HG03571 (cell line): ENCODE results near the gene PHPT1.
"Not testable (repeated sequence)": the region's sequence is repeated elsewhere in the genome, so short reads cannot be mapped to it uniquely, and the experiment has no call there.

Source experiments
- ATAC-seq: cut with Tn5 transposase; IDR thresholded peaks from one replicate; pipeline ENCODE4 v1.9.1; 2021; ENCODE audit not compliant: unreplicated experiment

PHPT1 gene

DNA sequence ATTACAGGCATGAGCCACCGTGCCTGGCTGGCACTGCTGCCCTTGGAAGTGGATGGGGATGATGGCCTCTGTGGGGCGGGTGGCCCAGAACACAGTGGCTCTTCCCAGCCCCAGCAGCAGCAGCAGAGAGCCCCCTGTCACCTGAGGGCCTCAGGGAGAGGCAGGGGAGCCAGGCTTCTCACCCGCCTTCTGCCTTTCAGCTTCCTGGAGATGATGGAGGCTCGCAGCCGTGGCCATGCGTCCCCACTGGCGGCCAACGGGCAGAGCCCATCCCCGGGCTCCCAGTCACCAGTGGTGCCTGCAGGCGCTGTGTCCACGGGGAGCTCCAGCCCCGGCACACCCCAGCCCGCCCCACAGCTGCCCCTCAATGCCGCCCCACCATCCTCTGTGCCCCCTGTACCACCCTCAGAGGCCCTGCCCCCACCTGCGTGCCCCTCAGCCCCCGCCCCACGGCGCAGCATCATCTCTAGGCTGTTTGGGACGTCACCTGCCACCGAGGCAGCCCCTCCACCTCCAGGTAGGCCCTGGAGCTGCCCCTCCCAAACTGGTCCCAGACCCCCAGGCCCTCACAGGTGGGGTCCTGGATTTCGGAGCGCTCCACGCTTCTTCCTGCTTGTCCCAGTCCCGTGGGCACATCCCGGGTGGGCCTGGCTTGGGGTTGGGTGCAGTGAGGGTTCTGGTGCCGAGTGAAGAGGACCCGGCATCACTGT, 11.9 kb upstream of the PHPT1 start:
- ATAC-seq: no peak

DNA sequence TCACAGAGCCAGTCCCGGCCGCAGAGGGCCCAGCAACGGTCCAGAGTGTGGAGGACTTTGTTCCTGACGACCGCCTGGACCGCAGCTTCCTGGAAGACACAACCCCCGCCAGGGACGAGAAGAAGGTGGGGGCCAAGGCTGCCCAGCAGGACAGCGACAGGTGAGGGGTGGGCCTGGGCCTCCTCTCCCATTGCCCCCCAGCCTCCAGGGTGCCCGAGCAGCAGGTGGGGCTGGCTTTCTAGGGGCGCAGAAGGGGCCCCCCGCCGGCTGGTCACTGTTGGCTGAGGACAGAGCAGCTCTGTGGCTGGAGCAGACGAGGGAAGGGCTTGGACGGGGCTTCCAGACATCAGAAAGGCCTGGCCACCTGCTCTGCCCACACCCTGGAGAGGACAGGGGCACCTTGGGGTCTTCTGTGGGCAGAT, 11.3 kb upstream of the PHPT1 start:
- ATAC-seq: not testable (repeated sequence)

DNA sequence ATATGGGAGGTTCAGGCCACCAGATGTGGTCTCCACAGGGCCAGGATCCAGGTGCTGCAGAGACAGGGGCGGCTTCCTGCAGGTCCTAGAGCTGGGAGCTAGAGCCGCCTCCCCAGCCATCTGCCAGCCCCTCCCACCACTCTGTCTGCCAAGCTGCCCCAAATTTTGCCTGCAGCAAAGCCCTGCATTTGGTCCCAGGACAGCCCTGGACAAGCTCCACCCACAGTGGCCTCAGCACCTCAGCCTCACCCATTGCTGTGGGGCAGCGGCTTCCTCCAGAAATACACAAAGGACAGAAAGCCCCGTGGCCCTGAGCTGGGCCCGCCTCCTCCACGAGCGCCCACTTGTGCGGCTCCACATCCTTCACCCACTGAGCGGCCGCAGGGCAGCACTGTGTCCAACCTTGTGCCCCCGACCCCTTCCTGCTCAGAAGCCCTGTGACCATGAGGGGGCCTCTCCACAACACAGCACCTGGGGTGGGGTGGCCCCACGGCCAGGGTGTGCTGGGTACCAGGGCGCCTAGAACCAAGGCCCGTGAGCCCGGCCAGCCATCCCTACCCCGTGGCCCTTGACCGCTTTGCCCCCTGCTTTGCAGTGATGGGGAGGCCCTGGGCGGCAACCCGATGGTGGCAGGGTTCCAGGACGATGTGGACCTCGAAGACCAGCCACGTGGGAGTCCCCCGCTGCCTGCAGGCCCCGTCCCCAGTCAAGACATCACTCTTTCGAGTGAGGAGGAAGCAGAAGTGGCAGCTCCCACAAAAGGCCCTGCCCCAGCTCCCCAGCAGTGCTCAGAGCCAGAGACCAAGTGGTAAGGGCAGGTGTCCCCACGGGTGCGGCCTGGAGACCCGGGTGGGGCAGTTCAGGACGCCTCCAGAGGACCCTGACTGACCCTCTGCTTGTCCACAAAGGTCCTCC, 10.6 kb upstream of the PHPT1 start:
- no peak for ATAC-seq

- no peak for ATAC-seq
These were observed 9.7 kb upstream of the PHPT1 start for GRCh38 chr9:136839229-136840139.

- no peak for ATAC-seq
These were observed 8.9 kb upstream of the PHPT1 start for GRCh38 chr9:136840140-136840876.

- no peak for ATAC-seq
These were observed 8.1 kb upstream of the PHPT1 start for GRCh38 chr9:136840877-136841645.

DNA sequence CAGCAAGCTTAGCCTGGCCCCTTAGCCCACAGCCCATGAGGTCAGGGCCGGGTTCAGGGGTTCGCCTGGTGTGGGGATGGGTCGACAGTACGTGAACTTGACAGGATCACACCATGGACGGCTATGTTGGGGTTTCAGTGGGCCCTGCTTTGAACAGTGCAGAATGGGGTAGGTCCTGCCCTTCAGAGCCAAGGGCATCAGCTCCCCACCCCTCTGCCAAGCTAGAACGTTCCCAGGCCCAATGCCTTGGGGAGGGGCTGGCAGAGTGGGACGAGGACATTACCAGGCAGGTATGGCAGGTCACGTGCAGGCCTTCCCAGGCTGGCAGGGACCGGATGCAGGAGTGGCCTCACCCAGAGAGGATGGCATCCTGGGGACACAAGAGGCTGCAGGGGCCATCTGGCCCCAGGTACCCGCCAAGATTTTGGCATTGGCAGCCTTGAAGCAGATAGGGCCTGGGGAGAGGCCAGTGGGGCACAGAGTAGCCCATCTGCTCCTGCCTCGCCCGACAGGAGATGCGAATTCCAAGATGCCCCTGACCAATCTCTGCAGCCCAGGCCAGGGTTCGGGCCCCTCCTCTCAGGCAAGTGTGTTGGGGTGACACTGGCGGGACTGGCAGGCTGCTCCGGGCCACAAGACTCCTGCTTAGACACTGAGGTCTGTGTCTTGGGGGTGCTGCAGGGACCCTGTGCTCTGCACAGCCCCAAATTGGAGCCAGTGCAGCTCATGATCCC, 7.4 kb upstream of the PHPT1 start:
- not testable (repeated sequence) for ATAC-seq

DNA sequence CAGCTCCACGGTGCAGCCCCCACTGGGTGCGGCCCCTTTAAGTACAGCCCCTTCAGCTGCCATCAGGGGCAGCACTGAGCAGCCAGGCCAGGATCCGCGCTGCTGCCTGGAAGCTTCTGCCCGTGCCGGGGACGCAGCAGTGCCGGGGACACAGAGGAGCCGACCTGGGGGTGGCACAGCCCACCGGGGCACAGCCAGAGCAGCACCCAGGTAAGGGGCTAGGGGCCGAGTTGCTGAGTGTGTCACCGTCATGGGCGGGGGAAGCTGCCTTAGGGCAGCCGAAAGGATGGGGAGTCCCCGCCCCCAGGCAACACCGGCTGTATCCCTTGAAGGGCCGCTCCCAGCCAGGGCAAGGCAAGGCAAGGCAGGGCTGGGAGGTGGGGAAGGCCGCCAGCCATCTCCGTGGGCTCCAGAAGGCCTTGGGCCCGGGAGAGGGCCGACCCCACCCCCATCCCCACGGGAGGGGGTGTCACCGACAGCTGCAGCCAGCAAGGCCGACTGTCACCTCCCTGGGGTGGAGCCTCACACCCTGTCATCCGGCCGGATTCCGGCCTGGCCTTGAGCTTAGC, 6.7 kb upstream of the PHPT1 start, which contains the start of gene AJM1:
AJM1 (plus strand) TSS at position 99 of the 569 bp plus-strand sequence. CDS start 1,937 bp downstream, outside the sequence.
- ATAC-seq: peak; percentile 58

GRCh38 chr9:136843159-136843800, 5.9 kb upstream of the PHPT1 start:
- ATAC-seq: not testable (repeated sequence)

DNA sequence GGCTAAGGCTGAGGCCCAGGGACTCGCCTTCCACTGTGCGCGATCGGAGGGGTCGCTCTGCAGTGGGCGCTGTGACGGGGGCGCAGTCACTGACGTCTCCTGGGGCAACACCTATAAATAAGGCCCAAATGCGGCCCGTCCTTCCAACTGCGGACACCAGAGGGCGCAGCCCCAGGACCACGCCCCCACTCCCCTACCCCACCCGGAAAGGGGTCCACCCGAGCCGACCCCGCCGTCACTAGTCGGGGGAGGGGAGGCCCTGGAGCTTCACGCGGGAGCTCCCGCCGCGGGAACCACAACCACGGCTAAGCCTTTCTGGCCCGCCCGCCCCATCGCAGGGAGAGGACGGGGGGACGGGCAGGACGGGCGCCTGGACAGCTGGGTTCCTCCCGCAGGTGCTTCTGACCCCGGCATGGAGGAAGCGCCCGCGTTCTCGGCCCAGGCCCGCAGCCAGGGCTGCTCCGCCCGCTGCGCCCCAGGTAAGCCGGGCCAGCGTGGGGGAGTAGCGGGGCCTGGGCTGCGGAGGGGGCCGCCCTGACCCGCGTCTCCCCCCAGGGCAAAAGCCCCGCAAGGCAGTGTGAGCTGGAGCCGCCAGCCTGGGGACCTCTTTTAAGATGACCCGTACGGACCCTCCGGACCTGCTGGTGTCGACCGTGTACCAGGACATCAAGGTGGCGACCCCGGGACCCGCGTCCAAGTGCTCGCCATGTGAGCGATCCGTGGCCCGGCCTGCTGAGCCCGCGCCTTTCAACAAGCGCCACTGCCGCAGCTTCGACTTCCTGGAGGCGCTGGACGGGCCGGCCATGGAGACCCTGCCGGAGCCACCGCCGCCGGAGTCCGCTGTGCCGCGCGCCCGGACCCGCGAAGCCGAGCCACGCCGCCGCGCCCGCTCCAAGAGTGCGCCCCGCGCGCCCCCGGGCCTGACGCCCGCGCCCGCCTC, 5.1 kb upstream of the PHPT1 start:
- ATAC-seq: not testable (repeated sequence)

GRCh38 chr9:136844761-136845464, 4.3 kb upstream of the PHPT1 start:
- ATAC-seq: no peak

DNA sequence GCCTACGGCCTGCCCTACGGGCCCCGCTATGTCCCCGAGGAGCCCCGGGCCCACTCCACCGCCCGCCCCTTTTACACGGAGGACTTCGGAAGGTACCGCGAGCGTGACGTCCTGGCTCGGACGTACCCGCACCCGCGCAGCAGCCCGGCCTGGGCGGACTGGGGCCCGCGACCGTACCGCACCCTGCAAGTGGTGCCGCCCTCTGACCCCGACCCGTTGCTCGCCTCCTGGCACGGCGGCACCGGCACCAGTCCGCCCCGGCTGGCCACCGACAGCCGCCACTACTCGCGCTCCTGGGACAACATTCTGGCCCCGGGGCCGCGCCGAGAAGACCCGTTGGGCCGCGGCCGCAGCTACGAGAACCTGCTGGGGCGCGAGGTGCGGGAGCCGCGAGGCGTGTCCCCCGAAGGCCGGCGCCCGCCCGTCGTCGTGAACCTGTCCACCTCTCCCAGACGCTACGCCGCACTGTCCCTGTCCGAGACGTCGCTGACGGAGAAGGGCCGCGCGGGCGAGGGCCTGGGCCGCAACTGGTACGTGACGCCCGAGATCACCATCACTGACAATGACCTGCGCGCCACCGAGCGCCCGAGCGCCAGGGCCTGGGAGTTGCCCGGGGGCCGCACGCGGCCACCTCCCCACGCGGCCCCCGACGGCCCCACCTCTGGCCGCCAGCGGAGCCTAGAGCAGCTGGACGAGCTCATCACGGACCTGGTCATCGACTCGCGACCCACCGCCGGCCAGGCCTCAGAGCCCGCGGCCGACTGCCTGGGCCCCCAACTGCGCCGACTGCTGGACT, 3.5 kb upstream of the PHPT1 start:
- ATAC-seq: no peak

DNA sequence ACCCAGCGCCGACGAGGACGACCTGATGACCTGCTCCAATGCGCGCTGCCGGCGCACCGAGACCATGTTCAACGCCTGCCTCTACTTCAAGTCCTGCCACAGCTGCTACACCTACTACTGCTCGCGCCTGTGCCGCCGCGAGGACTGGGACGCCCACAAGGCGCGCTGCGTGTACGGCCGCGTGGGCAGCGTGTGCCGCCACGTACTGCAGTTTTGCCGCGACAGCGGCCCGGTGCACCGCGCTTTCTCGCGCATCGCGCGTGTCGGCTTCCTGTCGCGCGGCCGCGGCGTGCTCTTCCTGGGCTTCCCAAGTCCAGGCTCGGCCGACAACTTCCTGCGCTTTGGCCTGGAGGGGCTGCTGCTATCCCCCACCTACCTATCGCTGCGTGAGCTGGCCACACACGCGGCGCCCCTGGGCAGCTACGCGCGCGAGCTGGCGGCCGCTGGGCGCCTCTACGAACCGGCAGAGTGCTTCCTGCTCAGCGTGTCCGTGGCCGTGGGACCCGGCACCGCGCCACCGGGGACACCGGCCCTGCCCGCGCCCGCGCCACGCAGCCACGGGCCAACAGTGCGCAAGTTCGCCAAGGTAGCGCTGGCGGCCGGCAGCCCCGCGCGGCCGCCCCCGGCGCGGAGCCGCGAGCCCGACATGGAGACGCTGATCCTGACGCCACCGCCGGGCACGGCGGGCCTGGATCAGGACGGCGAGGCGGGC, 2.7 kb upstream of the PHPT1 start:
- ATAC-seq: no peak

DNA sequence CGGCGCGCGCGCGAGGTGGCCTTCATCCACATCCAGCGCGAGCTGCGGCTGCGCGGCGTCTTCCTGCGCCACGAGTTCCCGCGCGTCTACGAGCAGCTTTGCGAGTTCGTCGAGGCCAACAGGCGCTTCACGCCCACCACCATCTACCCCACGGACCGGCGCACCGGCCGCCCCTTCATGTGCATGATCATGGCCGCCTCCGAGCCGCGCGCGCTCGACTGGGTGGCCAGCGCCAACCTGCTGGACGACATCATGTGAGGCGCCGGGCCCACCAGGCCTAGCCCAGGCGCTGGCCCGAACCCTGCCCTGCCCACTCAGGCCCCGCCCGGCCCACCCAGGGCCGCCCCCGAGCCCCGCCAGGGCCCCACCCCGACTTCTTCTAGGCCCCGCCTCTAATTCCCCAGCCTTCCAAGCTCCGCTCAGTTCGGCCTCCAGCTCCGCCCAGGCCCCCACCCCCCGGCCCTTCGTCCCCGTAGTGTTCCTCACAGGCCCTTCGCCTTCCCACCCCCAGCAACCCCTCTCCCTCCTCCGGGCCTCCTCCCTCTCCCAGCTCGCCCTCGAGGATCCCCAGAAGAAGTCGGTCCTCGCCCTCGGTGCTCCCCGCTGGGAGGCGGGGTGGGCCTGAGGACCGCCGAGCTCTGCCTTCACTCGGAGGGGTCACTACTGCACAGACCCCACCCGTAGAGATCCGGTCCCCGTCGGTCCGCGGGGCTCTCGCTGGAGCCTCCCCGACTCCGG, 2.0 kb upstream of the PHPT1 start:
- ATAC-seq: no peak
